ENCODE measurements around the gene RDH5.

- no peak for TF ChIP-seq CTCF (IDR thresholded peaks at IDR 0.05)
- TF ChIP-seq POLR2A (IDR thresholded peaks at IDR 0.05): no peak
Measured at GRCh38 chr12:55687746-55688145, 32.4 kb upstream of the RDH5 start.
